Neural cell (in vitro differentiated cells): ENCODE data around the gene YIPF7. TPM values are rescaled to one million over a fixed set of nuclear protein-coding genes. Genes with fewer than 3 reads are reported as not detected.

Source experiments
- H2AFZ ChIP-seq: fragments of 200-600, 300-800 bp; sonication (generic), shearing (Covaris generic); 2 replicates; pipeline ENCODE4 v1.6.0; 2014; ENCODE audit warnings: low read depth, mild to moderate bottlenecking, antibody characterized with exemption, low read length, moderate library complexity
- H3F3A ChIP-seq: fragments of 200-600 bp; shearing (Covaris generic); 2 replicates; pipeline ENCODE4 v1.6.1; 2016; ENCODE audit warnings: mild to moderate bottlenecking, moderate library complexity, mixed read lengths, antibody characterized with exemption, low read length; ENCODE audit not compliant: insufficient read depth, poor library complexity, severe bottlenecking
- H3K27ac ChIP-seq: fragments of 200-600, 300-800 bp; sonication (generic), shearing (Covaris generic); 2 replicates; pipeline ENCODE4 v1.5.1; 2014; ENCODE audit warnings: mild to moderate bottlenecking, low read length, moderate library complexity
- H3K27me3 ChIP-seq: fragments of 300-800, 200-600 bp; sonication (generic), shearing (Covaris generic); 2 replicates; pipeline ENCODE4 v1.6.0; 2014; ENCODE audit warnings: mild to moderate bottlenecking, low read depth, low read length, moderate library complexity; ENCODE audit not compliant: insufficient read depth
- H3K36me3 ChIP-seq: fragments of 300-800, 200-600 bp; sonication (generic), shearing (Covaris generic); 2 replicates; pipeline ENCODE4 v1.5.1; 2014; ENCODE audit warnings: mild to moderate bottlenecking, antibody characterized with exemption, low read length, moderate library complexity; ENCODE audit not compliant: insufficient read depth
- H3K4me2 ChIP-seq: fragments of 300-800, 200-600 bp; sonication (generic), shearing (Covaris generic); 2 replicates; pipeline ENCODE4 v1.6.0; 2014; ENCODE audit warnings: mild to moderate bottlenecking, low read length
- H3K4me3 ChIP-seq: fragments of 300-800, 200-600 bp; sonication (generic), shearing (Covaris generic); 2 replicates; pipeline ENCODE4 v1.5.1; 2014; ENCODE audit warnings: mild to moderate bottlenecking, low read length, moderate library complexity
- H3K79me2 ChIP-seq: fragments of 200-600 bp; shearing (Covaris generic); replicated peaks from 2 replicates; pipeline ENCODE4 v1.6.0; 2014; ENCODE audit warnings: mild to moderate bottlenecking, low read length, moderate library complexity; ENCODE audit not compliant: insufficient read depth
- H3K9ac ChIP-seq: fragments of 300-800, 200-600 bp; sonication (generic), shearing (Covaris generic); 2 replicates; pipeline ENCODE4 v1.6.1; 2016; ENCODE audit warnings: mild to moderate bottlenecking, low read length, mixed read lengths
- H3K9me2 ChIP-seq: fragments of 200-600 bp; shearing (Covaris generic); 2 replicates; pipeline ENCODE4 v1.6.1; 2016; ENCODE audit warnings: mild to moderate bottlenecking, low read length, mixed read lengths; ENCODE audit not compliant: insufficient read depth
- H3K9me3 ChIP-seq: fragments of 200-600, 300-800 bp; sonication (generic), shearing (Covaris generic); 2 replicates; pipeline ENCODE4 v1.6.1; 2016; ENCODE audit warnings: mild to moderate bottlenecking, mixed run types, low read length, moderate library complexity, mixed read lengths
- H4K20me1 ChIP-seq: fragments of 200-600 bp; shearing (Covaris generic); 2 replicates; pipeline ENCODE4 v1.6.1; 2016; ENCODE audit warnings: mild to moderate bottlenecking, mixed run types; ENCODE audit not compliant: insufficient read depth
- EP300 ChIP-seq: fragments of 450-650 bp; conservative IDR thresholded peaks from 2 replicates; pipeline ENCODE4 v1.6.1; 2014; ENCODE audit warnings: antibody characterized with exemption, mild to moderate bottlenecking, moderate library complexity; ENCODE audit not compliant: poor library complexity, severe bottlenecking
- EZH2 ChIP-seq: fragments of 200-600, 300-800 bp; shearing (Covaris generic), sonication (generic); IDR thresholded peaks from 2 replicates; pipeline ENCODE4 v1.6.1; 2014; ENCODE audit warnings: antibody characterized with exemption, low read length, borderline replicate concordance, mild to moderate bottlenecking; ENCODE audit not compliant: insufficient read depth, poor library complexity, severe bottlenecking
- MXI1 ChIP-seq: fragments of 450-650 bp; conservative IDR thresholded peaks from 2 replicates; pipeline ENCODE4 v1.6.1; 2014; ENCODE audit warnings: antibody characterized with exemption, mild to moderate bottlenecking; ENCODE audit not compliant: poor library complexity, severe bottlenecking
- POLR2AphosphoS5 ChIP-seq: IDR thresholded peaks from 2 replicates; pipeline ENCODE4 v1.6.1; 2012
- RAD21 ChIP-seq: fragments of 450-650 bp; conservative IDR thresholded peaks from 2 replicates; pipeline ENCODE4 v1.6.1; 2014; ENCODE audit warnings: antibody characterized with exemption, mild to moderate bottlenecking, moderate library complexity
- SMC3 ChIP-seq: fragments of 450-650 bp; conservative IDR thresholded peaks from 2 replicates; pipeline ENCODE4 v1.6.1; 2014; ENCODE audit warnings: antibody characterized with exemption, mild to moderate bottlenecking, moderate library complexity; ENCODE audit not compliant: poor library complexity
- TAF1 ChIP-seq: IDR thresholded peaks from 2 replicates; pipeline ENCODE4 v1.6.1; 2012; ENCODE audit warnings: low read depth
- polyA plus RNA-seq: library from polyadenylated mRNA; depleted of rRNA; stranded (reverse); fragments of >200 nt; gene quantifications from 2 replicates; pipeline ENCODE4 v1.2.3, GENCODE V29; 2014
- TF ChIP-seq, protein P1 (sequence below): IDR thresholded peaks from 2 replicates; pipeline ENCODE4 v1.6.1; 2012; ENCODE audit warnings: borderline replicate concordance
- TF ChIP-seq, protein P2 (sequence below): fragments of 450-650 bp; IDR thresholded peaks from 2 replicates; pipeline ENCODE4 v1.5.1; 2014; ENCODE audit warnings: antibody characterized with exemption, mild to moderate bottlenecking, moderate library complexity; ENCODE audit not compliant: poor library complexity, severe bottlenecking

Gene YIPF7
- polyA plus RNA-seq, 1 donor from 2014 or later, result 0.50 TPM

DNA sequence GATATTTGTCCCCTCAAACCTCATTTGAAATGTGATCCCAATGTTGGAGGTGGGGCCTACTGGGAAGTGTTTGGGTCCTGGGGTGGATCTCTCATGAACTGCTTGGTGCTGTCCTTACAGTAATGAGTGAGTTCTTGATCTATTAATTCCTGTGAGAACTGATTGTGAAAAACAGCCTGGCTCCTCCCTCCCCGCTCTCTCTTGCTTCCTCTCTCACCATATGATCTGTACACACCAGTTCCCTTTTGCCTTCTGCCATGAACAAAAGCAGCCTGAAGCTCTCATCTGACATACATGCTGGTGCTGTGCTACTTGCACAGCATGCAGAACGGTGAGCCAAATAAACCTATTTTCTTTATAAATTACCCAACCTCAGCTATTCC lies 11.2 kb upstream of the YIPF7 start:
- Histone ChIP-seq H3K9ac (no peak overlapping the region), H4K20me1 (no peaks in the 10 kb centered on the region), H3K36me3 (no peaks in the 10 kb centered on the region), H2AFZ (no peak overlapping the region), H3K9me3 (no peaks in the 10 kb centered on the region), H3K27me3 (no peaks in the 10 kb centered on the region), H3K4me2 (no peak overlapping the region), H3F3A (no peaks in the 10 kb centered on the region), H3K27ac (no peak overlapping the region), H3K79me2 (no peaks in the 10 kb centered on the region), H3K9me2 (no peaks in the 10 kb centered on the region), H3K4me3 (no peak overlapping the region)
- TF ChIP-seq RAD21 (no peak), MXI1 (no peak), EP300 (no peak), POLR2AphosphoS5 (no peak)

DNA sequence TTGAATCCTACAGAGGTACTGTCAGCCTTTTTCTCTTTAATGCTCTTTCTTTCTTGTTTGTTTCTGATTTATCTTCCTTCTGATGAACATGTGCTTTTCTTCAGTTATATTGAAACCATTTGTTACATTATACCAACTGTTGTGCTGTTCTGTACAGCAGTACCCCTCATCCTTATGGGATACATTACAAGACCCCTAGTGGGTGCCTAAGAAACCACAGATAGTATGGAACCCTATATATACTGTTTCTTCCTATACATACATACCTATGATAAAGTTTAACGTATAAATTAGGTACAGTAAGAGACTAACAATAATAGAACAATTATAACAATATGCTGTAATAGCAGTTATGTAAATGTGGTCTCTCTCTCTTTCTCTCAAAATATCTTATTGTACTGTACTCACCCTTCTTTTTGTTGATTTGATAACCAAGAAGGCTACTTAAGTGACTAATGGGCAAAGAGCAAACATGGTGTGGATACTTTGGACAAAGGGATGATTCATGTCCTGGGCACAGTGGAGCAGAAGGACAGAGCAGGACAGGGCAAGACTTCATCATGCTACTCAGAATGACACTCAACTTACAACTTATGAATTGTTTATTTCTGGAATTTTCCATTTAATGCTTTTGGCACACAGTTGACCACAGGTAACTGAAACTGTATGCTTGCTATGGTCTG lies 10.7 kb upstream of the YIPF7 start:
- Histone ChIP-seq H3K27me3 (no peaks in the 10 kb centered on the region), H4K20me1 (no peaks in the 10 kb centered on the region), H3K4me3 (no peak overlapping the region), H3K36me3 (no peaks in the 10 kb centered on the region), H2AFZ (no peak overlapping the region), H3K9me2 (no peaks in the 10 kb centered on the region), H3K4me2 (no peak overlapping the region), H3K27ac (no peak overlapping the region), H3F3A (no peaks in the 10 kb centered on the region), H3K9me3 (no peaks in the 10 kb centered on the region), H3K79me2 (no peaks in the 10 kb centered on the region), H3K9ac (no peak overlapping the region)
- TF ChIP-seq SMC3 (no peak), MXI1 (no peak), TAF1 (no peak)
- TF ChIP-seq, protein P1, sequence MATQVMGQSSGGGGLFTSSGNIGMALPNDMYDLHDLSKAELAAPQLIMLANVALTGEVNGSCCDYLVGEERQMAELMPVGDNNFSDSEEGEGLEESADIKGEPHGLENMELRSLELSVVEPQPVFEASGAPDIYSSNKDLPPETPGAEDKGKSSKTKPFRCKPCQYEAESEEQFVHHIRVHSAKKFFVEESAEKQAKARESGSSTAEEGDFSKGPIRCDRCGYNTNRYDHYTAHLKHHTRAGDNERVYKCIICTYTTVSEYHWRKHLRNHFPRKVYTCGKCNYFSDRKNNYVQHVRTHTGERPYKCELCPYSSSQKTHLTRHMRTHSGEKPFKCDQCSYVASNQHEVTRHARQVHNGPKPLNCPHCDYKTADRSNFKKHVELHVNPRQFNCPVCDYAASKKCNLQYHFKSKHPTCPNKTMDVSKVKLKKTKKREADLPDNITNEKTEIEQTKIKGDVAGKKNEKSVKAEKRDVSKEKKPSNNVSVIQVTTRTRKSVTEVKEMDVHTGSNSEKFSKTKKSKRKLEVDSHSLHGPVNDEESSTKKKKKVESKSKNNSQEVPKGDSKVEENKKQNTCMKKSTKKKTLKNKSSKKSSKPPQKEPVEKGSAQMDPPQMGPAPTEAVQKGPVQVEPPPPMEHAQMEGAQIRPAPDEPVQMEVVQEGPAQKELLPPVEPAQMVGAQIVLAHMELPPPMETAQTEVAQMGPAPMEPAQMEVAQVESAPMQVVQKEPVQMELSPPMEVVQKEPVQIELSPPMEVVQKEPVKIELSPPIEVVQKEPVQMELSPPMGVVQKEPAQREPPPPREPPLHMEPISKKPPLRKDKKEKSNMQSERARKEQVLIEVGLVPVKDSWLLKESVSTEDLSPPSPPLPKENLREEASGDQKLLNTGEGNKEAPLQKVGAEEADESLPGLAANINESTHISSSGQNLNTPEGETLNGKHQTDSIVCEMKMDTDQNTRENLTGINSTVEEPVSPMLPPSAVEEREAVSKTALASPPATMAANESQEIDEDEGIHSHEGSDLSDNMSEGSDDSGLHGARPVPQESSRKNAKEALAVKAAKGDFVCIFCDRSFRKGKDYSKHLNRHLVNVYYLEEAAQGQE, result no peak

DNA sequence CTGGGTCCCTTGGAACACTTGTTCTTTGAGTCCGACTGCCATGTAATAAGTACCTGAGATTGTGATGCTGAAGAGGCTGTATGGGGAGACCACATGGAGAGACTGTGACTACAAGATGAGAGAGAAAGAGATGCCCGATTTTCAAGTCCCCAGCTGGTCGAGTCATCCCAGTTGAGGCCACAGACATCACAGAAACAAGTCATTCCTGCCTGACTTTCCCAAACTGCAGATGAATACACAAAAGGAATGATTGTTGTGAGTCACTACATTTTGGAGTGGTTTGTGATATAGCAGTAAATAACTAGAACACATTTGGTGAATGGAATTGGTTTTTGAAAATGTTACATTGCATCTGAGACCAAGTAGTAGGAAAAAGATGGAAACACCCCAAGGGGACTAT lies 9.0 kb upstream of the YIPF7 start:
- no peak overlapping the region for H3K9ac ChIP-seq
- H3K4me2 ChIP-seq, result no peak overlapping the region
- H3K27ac ChIP-seq, result no peak overlapping the region
- no peaks in the 10 kb centered on the region for H4K20me1 ChIP-seq
- H3K79me2 ChIP-seq, result no peaks in the 10 kb centered on the region
- no peaks in the 10 kb centered on the region for H3F3A ChIP-seq
- H3K36me3 ChIP-seq, result no peaks in the 10 kb centered on the region
- H2AFZ ChIP-seq, result no peak overlapping the region
- TF ChIP-seq RAD21, result no peak
- no peak for TF ChIP-seq SMC3
- TF ChIP-seq EP300, result no peak
- TF ChIP-seq, protein P2, sequence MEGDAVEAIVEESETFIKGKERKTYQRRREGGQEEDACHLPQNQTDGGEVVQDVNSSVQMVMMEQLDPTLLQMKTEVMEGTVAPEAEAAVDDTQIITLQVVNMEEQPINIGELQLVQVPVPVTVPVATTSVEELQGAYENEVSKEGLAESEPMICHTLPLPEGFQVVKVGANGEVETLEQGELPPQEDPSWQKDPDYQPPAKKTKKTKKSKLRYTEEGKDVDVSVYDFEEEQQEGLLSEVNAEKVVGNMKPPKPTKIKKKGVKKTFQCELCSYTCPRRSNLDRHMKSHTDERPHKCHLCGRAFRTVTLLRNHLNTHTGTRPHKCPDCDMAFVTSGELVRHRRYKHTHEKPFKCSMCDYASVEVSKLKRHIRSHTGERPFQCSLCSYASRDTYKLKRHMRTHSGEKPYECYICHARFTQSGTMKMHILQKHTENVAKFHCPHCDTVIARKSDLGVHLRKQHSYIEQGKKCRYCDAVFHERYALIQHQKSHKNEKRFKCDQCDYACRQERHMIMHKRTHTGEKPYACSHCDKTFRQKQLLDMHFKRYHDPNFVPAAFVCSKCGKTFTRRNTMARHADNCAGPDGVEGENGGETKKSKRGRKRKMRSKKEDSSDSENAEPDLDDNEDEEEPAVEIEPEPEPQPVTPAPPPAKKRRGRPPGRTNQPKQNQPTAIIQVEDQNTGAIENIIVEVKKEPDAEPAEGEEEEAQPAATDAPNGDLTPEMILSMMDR, result no peak
- TF ChIP-seq MXI1, result no peak
- no peak for TF ChIP-seq POLR2AphosphoS5
- TF ChIP-seq TAF1, result no peak
- TF ChIP-seq, protein P1, result no peak
- no peak for TF ChIP-seq EZH2
- no peak overlapping the region for H3K4me3 ChIP-seq
- no peaks in the 10 kb centered on the region for H3K9me2 ChIP-seq
- H3K9me3 ChIP-seq, result no peaks in the 10 kb centered on the region
- H3K27me3 ChIP-seq, result no peaks in the 10 kb centered on the region
